BLaER1 treated with 17β-estradiol and CSF1 and Interleukin-3, amounts not matched to agents 10 nM and 100 nM (cell line): Measurements from ENCODE around the gene ERC1.
A peak's percentile ranks its signal among the peaks of the same experiment; 100 is the strongest.

Source experiments
- H3K27ac ChIP-seq, 11 experiments: shearing (Covaris generic); formaldehyde crosslinking; 2 replicates each; pipeline ENCODE4 v1.8.1; 2022
- H3K27me3 ChIP-seq, 11 experiments: shearing (Covaris generic); formaldehyde crosslinking; 2 replicates each; pipeline ENCODE4 v1.8.1; 2022
- H3K36me3 ChIP-seq, 11 experiments: shearing (Covaris generic); formaldehyde crosslinking; 2 replicates each; pipeline ENCODE4 v1.8.1; 2022
- H3K4me1 ChIP-seq, 10 experiments: shearing (Covaris generic); formaldehyde crosslinking; 2 replicates each; pipeline ENCODE4 v1.8.1; 2022
- H3K4me2 ChIP-seq, 11 experiments: shearing (Covaris generic); formaldehyde crosslinking; 2 replicates each; pipeline ENCODE4 v1.8.1; 2022
- H3K4me3 ChIP-seq, 10 experiments: shearing (Covaris generic); formaldehyde crosslinking; 2 replicates each; pipeline ENCODE4 v1.8.1; 2022
- H3K9ac ChIP-seq, 11 experiments: shearing (Covaris generic); formaldehyde crosslinking; 2 replicates each; pipeline ENCODE4 v1.8.1; 2022
- H3K9me3 ChIP-seq, 11 experiments: shearing (Covaris generic); formaldehyde crosslinking; replicated peaks in 1 of 11; 2 replicates each; pipeline ENCODE4 v1.8.1; 2022
- H4K20me1 ChIP-seq, 11 experiments: shearing (Covaris generic); formaldehyde crosslinking; 2 replicates each; pipeline ENCODE4 v1.8.1; 2022
- Cebpa-rat ChIP-seq, 11 experiments: shearing (Covaris generic); IDR thresholded peaks; 2 replicates each; pipeline ENCODE4 v1.8.1; 2022

The ERC1 gene

DNA sequence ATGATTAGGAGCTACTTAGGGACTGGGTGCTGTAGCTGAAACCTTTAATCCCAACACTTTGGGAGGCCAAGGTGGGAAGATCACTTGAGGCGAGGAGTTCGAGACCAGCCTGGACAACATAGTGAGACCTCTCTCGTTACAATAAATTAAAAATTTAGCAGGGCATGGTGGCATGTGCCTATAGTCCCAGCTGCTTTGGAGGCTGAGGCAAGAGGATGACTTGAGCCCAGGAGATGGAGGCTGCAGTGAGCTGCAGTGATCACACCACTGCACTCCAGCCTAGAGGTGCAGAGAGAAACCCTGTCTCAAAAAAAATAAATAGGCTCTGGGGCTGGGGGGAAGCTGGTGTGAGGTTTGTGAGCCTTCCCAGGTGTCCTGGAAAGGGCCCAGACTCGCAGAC is 506.1 kb downstream of the ERC1 start:
- no peak overlapping the region for H3K9ac ChIP-seq
- no peak overlapping the region for H3K4me3 ChIP-seq
- no peak overlapping the region for H3K27ac ChIP-seq
- no peaks in the 10 kb centered on the region; a peak in 1 of 22 replicates for H3K9me3 ChIP-seq
- no peak for TF ChIP-seq Cebpa-rat (IDR thresholded peaks at IDR 0.05)
- peaks cover 0 to 27% (median 0%) of the 10 kb centered on the region in 11 experiments; a peak in 2 of 22 replicates for H4K20me1 ChIP-seq
- H3K4me2 ChIP-seq: no peak overlapping the region
- H3K27me3 ChIP-seq: peaks cover 0 to 6% (median 0%) of the 10 kb centered on the region in 11 experiments; a peak in 1 of 22 replicates
- peaks cover 0 to 19% (median 11%) of the 10 kb centered on the region in 11 experiments; a peak in 18 of 22 replicates for H3K36me3 ChIP-seq
- peaks cover 11 to 28% (median 20%) of the 10 kb centered on the region in 10 experiments for H3K4me1 ChIP-seq

DNA sequence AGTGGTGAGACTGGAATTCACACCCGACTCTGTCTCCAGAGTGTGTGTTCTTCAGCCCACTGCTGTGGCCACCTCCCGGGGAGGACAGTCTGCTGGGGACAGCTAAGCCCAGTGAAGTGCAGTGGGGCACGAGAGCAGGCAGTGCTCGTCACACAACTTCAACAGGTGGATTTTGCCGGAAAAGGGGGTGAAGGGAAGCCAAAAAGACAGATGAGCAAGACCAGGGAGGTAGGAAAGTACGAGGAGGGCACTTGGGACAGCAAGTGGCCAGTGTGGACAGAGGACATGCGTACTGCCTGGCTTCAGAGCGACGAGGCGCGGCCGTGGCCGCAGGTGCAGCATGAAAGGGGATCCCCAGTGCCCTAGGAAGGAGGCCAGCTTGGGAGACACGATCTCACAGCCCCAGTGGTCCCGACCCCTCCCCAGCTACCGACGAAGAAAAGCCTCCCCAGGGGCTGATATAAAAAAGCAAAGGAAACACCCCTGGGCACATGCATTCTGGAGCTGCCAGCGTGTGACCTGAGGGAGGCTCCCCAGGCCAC is 507.2 kb downstream of the ERC1 start:
- Histone ChIP-seq H3K9me3 (no peaks in the 10 kb centered on the region; a peak in 1 of 22 replicates), H4K20me1 (peaks cover 0 to 30% (median 0%) of the 10 kb centered on the region in 11 experiments; a peak in 2 of 22 replicates), H3K36me3 (peaks cover 0 to 10% (median 4%) of the 10 kb centered on the region in 11 experiments; a peak in 9 of 22 replicates), H3K27me3 (peaks cover 0 to 9% (median 0%) of the 10 kb centered on the region in 11 experiments; a peak in 4 of 22 replicates), H3K27ac (no peak overlapping the region), H3K9ac (no peak overlapping the region), H3K4me1 (peaks cover 14 to 40% (median 29%) of the 10 kb centered on the region in 10 experiments), H3K4me3 (no peak overlapping the region), H3K4me2 (peak overlapping the region in 6 of 11 experiments; percentile 25 to 50 (median 38); a peak in 10 of 22 replicates)
- no peak for TF ChIP-seq Cebpa-rat (IDR thresholded peaks at IDR 0.05)

DNA sequence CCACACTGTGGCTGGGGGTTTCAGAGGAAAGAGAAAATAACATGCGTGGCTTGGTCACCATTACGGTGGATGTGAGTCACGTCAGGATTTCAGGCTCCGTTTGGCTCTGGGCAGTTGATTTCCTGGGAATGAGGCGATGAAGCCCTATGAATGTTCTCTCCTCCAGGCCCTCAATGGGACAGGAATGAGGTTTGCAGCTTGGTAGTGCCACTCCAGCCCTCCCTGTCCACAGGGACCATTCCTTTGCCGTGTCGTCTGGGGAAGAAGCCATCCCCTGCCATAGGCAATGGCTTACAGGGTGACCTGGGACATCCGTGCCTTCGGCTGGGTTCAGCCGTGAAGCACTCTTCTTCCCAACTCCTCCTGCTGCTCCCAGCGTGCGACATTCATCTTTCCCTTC is 508.3 kb downstream of the ERC1 start:
- H3K4me1 ChIP-seq: peaks cover 18 to 50% (median 40%) of the 10 kb centered on the region in 10 experiments

DNA sequence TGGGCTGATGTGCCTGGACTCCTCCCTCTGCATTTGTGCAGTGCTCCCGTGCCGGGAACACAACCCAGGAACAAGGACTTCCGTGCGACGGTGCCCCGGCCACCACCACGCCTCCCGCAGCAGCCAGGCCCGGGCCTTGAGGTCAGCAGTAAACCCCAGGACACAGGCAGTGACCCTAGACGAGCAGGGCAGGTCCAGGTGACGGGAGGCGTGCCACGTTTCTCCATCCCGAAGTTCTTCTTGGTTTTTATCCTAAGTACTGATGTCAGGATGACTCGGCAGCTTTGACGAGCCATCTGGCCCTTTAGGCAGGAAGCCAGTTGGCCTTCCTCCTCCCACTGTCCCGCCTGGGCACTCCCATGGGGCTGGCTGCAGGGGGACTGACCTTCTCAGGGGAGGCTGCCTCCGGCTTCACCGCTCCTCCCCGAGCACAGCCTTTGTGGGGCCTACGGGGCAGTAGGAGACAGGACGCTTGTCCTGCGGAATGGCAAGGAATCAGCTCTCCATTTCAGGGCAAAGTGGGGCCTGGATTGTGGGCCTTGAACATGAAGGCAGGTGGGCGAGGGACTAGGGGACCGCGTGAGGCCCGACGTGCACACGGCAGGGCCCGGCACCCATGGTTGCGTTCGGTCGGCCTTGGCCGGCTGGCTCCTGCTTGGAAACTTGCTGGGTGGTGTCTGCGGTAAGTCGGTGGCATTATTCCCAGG is 509.2 kb downstream of the ERC1 start:
- H4K20me1 ChIP-seq: peaks cover 0 to 30% (median 0%) of the 10 kb centered on the region in 11 experiments; a peak in 3 of 22 replicates
- peaks cover 0 to 20% (median 4%) of the 10 kb centered on the region in 11 experiments; a peak in 9 of 22 replicates for H3K27me3 ChIP-seq
- TF ChIP-seq Cebpa-rat (IDR thresholded peaks at IDR 0.05): no peak
- peaks cover 26 to 59% (median 48%) of the 10 kb centered on the region in 10 experiments for H3K4me1 ChIP-seq
- no peak overlapping the region for H3K9ac ChIP-seq
- no peaks in the 10 kb centered on the region for H3K36me3 ChIP-seq
- no peak overlapping the region for H3K4me3 ChIP-seq
- peak overlapping the region in 9 of 11 experiments; percentile 7 to 65 (median 34); a peak in 13 of 22 replicates for H3K4me2 ChIP-seq
- H3K27ac ChIP-seq: peak overlapping the region in 2 of 11 experiments; percentile 22 to 60; a peak in 3 of 22 replicates
- peaks cover 0 to 4% (median 0%) of the 10 kb centered on the region in 11 experiments; a peak in 3 of 22 replicates for H3K9me3 ChIP-seq

More for the DNA sequence above, 508.3 kb downstream of the ERC1 start:
- Histone ChIP-seq H3K27ac (peak overlapping the region in 1 of 11 experiments; percentile 60; a peak in 1 of 22 replicates), H3K4me3 (no peak overlapping the region), H3K4me2 (peak overlapping the region in 2 of 11 experiments; percentile 40 to 65; a peak in 2 of 22 replicates), H3K9me3 (no peaks in the 10 kb centered on the region; a peak in 1 of 22 replicates), H4K20me1 (peaks cover 0 to 34% (median 0%) of the 10 kb centered on the region in 11 experiments; a peak in 2 of 22 replicates), H3K36me3 (peaks cover 0 to under 1% (median 0%) of the 10 kb centered on the region in 11 experiments; a peak in 2 of 22 replicates), H3K27me3 (peaks cover 0 to 13% (median 0%) of the 10 kb centered on the region in 11 experiments; a peak in 4 of 22 replicates), H3K9ac (no peak overlapping the region)
- no peak for TF ChIP-seq Cebpa-rat (IDR thresholded peaks at IDR 0.05)

DNA sequence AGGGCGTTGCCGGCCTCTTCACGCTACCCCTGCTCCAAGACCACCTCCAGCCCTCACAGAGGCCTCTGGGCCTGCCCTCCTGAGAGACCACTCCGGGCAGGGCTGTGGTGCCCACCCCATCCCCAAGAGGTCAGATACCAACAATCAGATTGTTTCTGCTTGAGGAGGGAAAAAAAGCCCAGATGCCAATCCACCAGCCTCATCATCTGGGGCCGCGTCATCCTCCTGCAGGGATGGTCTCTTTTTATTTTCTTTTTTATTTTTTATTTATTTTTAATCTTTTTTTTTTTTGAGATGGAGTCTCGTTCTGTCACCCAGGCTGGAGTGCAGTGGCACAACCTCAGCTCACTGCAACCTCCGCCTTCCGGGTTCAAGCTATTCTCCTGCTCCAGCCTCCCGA is 510.0 kb downstream of the ERC1 start:
- Histone ChIP-seq H3K27me3 (peaks cover 0 to 28% (median 4%) of the 10 kb centered on the region in 11 experiments; a peak in 9 of 22 replicates), H3K4me3 (no peak overlapping the region), H3K4me1 (peaks cover 26 to 60% (median 48%) of the 10 kb centered on the region in 10 experiments), H3K4me2 (no peak overlapping the region), H3K27ac (0 out of 22 replicates have a peak overlapping the region, but pooled peaks of 1 of the 11 experiments have one; percentile 60), H3K9me3 (peaks cover 0 to 6% (median 0%) of the 10 kb centered on the region in 11 experiments; a peak in 3 of 22 replicates), H3K9ac (no peak overlapping the region), H4K20me1 (peaks cover 0 to 24% (median 0%) of the 10 kb centered on the region in 11 experiments; a peak in 3 of 22 replicates), H3K36me3 (no peaks in the 10 kb centered on the region)
- no peak for TF ChIP-seq Cebpa-rat (IDR thresholded peaks at IDR 0.05)

DNA sequence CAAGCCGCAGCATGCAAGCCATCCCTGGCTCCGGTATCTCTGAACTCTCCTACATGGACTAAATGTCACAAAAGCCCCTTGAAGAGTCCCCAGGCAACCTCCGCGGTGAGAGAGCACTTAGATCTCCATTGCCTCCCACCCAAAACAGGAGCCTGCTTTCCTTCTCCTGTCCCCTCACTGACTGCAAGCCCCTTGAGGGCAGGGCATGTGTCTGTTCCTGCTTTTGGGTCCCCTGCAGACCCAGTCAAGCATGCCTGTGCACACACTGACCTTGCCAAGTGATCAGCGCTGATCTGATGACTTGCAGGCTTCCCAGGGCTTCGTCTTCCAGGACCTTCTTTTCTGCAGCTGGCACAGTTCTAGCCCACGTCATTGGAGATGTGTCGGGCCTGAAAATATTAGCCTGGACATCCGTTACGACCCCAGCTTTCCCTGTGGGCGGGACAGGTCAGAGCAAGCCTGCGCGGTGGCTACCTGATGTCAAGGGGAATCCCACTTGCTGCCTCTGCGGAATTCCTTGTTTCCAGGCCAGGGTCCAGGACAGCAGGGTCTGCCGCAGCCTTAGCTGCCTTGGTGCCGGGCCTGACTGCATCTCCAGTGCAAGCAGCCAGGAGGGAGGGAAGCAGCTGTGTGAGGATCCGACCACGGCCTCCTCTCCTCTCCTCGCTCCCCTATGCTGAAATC is 510.8 kb downstream of the ERC1 start:
- Histone ChIP-seq H3K4me1 (peaks cover 26 to 60% (median 48%) of the 10 kb centered on the region in 10 experiments), H3K4me2 (peak overlapping the region in 9 of 11 experiments; percentile 13 to 87 (median 52); a peak in 16 of 22 replicates), H3K9me3 (peaks cover 0 to 6% (median 0%) of the 10 kb centered on the region in 11 experiments; a peak in 3 of 22 replicates), H3K4me3 (no peak overlapping the region), H3K9ac (0 out of 22 replicates have a peak overlapping the region, but pooled peaks of 1 of the 11 experiments have one; percentile 29), H3K27me3 (peaks cover 0 to 31% (median 4%) of the 10 kb centered on the region in 11 experiments; a peak in 9 of 22 replicates), H3K27ac (no peak overlapping the region), H4K20me1 (peaks cover 0 to 17% (median 0%) of the 10 kb centered on the region in 11 experiments; a peak in 3 of 22 replicates), H3K36me3 (no peaks in the 10 kb centered on the region)
- no peak for TF ChIP-seq Cebpa-rat (IDR thresholded peaks at IDR 0.05)

DNA sequence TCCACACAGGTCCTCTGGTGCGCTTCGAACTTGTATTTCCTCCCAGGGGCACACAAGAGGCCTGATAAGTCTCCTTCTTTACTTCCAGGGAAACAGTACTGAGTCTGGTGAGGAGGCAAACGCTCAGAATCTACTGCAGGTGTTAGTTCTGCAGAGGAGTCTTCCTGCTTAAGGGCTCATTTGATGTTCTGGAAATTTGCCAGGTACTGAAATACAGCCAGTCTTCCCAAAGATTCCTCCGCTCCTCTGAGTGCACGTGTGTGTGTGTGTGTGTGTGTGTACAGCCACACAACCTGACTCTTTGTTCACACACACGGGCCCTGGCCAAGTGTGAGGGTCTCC is 511.3 kb downstream of the ERC1 start:
- Histone ChIP-seq H3K36me3 (no peaks in the 10 kb centered on the region), H3K9me3 (peaks cover 0 to 6% (median 0%) of the 10 kb centered on the region in 11 experiments; a peak in 3 of 22 replicates), H3K4me2 (peak overlapping the region in 9 of 11 experiments; percentile 13 to 87 (median 52); a peak in 16 of 22 replicates), H3K27ac (no peak overlapping the region), H3K4me1 (peaks cover 26 to 60% (median 48%) of the 10 kb centered on the region in 10 experiments), H3K27me3 (peaks cover 0 to 31% (median 4%) of the 10 kb centered on the region in 11 experiments; a peak in 9 of 22 replicates), H4K20me1 (peaks cover 0 to 17% (median 0%) of the 10 kb centered on the region in 11 experiments; a peak in 3 of 22 replicates), H3K9ac (0 out of 22 replicates have a peak overlapping the region, but pooled peaks of 1 of the 11 experiments have one; percentile 29), H3K4me3 (no peak overlapping the region)
- TF ChIP-seq Cebpa-rat (IDR thresholded peaks at IDR 0.05): no peak

DNA sequence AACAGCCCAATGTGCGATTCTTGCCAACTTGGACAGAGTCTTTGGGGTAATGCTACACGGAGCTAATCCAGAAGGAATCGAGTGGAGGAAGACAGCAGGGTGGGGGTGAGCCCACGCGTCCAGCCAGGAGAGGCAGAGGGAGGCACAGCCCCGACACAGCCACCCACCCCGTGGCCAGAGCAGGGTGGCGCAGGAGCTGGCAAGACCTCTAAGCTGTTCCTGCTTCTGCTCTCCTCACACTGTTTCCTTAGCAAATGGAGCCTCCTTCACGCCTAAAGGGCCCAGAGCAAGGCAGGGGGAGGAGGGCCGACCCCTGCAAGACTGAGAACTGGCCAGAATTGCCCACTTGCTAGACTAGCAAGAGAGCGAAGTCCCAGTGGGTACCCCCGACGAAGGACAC is 511.8 kb downstream of the ERC1 start:
- H3K4me1 ChIP-seq: peaks cover 26 to 60% (median 48%) of the 10 kb centered on the region in 10 experiments
- peak overlapping the region in 8 of 11 experiments; percentile 74 to 93 (median 84); a peak in 14 of 22 replicates for H3K4me2 ChIP-seq
- H3K9me3 ChIP-seq: peaks cover 0 to 6% (median 0%) of the 10 kb centered on the region in 11 experiments; a peak in 3 of 22 replicates
- no peak overlapping the region for H3K27ac ChIP-seq
- no peak for TF ChIP-seq Cebpa-rat (IDR thresholded peaks at IDR 0.05)
- H3K9ac ChIP-seq: no peak overlapping the region
- H4K20me1 ChIP-seq: peaks cover 0 to 15% (median 0%) of the 10 kb centered on the region in 11 experiments; a peak in 2 of 22 replicates
- H3K36me3 ChIP-seq: no peaks in the 10 kb centered on the region
- H3K27me3 ChIP-seq: peaks cover 0 to 31% (median 4%) of the 10 kb centered on the region in 11 experiments; a peak in 9 of 22 replicates
- no peak overlapping the region for H3K4me3 ChIP-seq
